ENCODE results near the gene COL5A2. TPM values are rescaled to one million over a fixed set of nuclear protein-coding genes. Genes with fewer than 3 reads are reported as not detected.

COL5A2 gene
- polyA plus RNA-seq, 1 donor from 2014 or later, result 3.6 TPM

DNA sequence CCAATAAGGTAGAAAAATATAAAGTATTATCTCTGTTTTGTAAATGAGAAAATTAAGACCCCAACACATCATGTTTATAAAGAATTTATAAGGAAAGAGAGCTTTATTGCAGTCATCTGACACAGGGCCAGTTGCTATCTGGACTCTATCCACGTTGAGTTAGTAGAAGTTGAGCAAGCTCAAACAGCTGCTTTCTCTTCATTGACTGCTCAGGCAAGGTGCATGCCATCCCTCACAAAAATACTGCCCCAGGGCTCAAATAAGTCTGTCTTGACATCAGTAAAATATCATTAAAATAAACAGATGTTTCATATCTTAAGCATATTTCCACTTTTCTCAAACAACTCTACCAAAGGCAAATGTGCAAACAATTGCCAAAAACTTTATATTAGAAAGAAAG, 14.8 kb downstream of the COL5A2 start:
- Histone ChIP-seq H3K9me2 (ENCODE audit: insufficient read depth, low read length) (no peaks in the 10 kb centered on the region), H3K4me2 (ENCODE audit: low read length) (no peak overlapping the region), H3K79me2 (replicated peaks; ENCODE audit: insufficient read depth, low read length) (no peaks in the 10 kb centered on the region), H2AFZ (ENCODE audit: low read depth, low read length) (no peak overlapping the region), H3K4me3 (ENCODE audit: low read length) (no peak overlapping the region), H3K27me3 (ENCODE audit: insufficient read depth, low read depth, low read length) (no peaks in the 10 kb centered on the region), H3K9me3 (ENCODE audit: low read length) (no peaks in the 10 kb centered on the region), H3K27ac (ENCODE audit: low read length) (no peak overlapping the region), H4K20me1 (ENCODE audit: insufficient read depth) (no peaks in the 10 kb centered on the region), H3F3A (ENCODE audit: insufficient read depth, low read length, poor library complexity, severe bottlenecking) (no peaks in the 10 kb centered on the region), H3K36me3 (ENCODE audit: insufficient read depth, low read length) (no peaks in the 10 kb centered on the region), H3K9ac (ENCODE audit: low read length) (no peak overlapping the region)
- TF ChIP-seq MXI1 (conservative IDR thresholded peaks at IDR 0.05; ENCODE audit: poor library complexity, severe bottlenecking), result no peak
- TF ChIP-seq SMC3 (conservative IDR thresholded peaks at IDR 0.05; ENCODE audit: poor library complexity), result no peak
- no peak for TF ChIP-seq POLR2AphosphoS5 (IDR thresholded peaks at IDR 0.05)
- no peak for TF ChIP-seq TAF1 (IDR thresholded peaks at IDR 0.05; ENCODE audit: low read depth)
- no peak for TF ChIP-seq EP300 (conservative IDR thresholded peaks at IDR 0.05; ENCODE audit: poor library complexity, severe bottlenecking)
- TF ChIP-seq EZH2 (IDR thresholded peaks at IDR 0.05; ENCODE audit: borderline replicate concordance, insufficient read depth, low read length, poor library complexity, severe bottlenecking), result no peak
- no peak for TF ChIP-seq RAD21 (conservative IDR thresholded peaks at IDR 0.05)
- no peak for TF ChIP-seq REST (IDR thresholded peaks at IDR 0.05; ENCODE audit: borderline replicate concordance)
- TF ChIP-seq, protein P1, sequence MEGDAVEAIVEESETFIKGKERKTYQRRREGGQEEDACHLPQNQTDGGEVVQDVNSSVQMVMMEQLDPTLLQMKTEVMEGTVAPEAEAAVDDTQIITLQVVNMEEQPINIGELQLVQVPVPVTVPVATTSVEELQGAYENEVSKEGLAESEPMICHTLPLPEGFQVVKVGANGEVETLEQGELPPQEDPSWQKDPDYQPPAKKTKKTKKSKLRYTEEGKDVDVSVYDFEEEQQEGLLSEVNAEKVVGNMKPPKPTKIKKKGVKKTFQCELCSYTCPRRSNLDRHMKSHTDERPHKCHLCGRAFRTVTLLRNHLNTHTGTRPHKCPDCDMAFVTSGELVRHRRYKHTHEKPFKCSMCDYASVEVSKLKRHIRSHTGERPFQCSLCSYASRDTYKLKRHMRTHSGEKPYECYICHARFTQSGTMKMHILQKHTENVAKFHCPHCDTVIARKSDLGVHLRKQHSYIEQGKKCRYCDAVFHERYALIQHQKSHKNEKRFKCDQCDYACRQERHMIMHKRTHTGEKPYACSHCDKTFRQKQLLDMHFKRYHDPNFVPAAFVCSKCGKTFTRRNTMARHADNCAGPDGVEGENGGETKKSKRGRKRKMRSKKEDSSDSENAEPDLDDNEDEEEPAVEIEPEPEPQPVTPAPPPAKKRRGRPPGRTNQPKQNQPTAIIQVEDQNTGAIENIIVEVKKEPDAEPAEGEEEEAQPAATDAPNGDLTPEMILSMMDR (IDR thresholded peaks at IDR 0.05; ENCODE audit: poor library complexity, severe bottlenecking), result no peak

DNA sequence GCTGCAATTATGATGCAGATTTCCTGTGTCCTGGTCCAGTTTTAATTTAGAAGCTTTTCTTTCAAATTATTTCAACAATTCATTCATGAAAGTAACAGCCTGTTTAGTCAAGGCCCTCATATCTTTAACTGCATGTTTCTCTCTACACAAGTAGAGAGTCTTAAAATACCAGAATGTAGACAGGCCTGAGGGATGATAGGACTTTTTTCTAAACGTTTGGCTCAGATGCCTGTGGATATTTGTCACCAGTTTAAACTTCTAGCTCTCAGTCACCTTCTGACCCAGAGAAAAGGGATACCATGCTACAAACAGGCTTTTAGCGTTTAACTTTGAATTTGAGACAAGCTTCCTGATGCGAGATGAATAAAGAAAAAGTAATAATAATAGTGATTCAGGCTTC, 15.7 kb downstream of the COL5A2 start:
- no peaks in the 10 kb centered on the region for H3K27me3 ChIP-seq (ENCODE audit: insufficient read depth, low read depth, low read length)
- no peaks in the 10 kb centered on the region for H3K9me3 ChIP-seq (ENCODE audit: low read length)
- no peak overlapping the region for H3K4me2 ChIP-seq (ENCODE audit: low read length)
- H3K9ac ChIP-seq (ENCODE audit: low read length), result no peak overlapping the region
- H3K36me3 ChIP-seq (ENCODE audit: insufficient read depth, low read length), result no peaks in the 10 kb centered on the region
- H3K9me2 ChIP-seq (ENCODE audit: insufficient read depth, low read length), result no peaks in the 10 kb centered on the region
- TF ChIP-seq RAD21 (conservative IDR thresholded peaks at IDR 0.05), result no peak
- TF ChIP-seq EZH2 (IDR thresholded peaks at IDR 0.05; ENCODE audit: borderline replicate concordance, insufficient read depth, low read length, poor library complexity, severe bottlenecking), result no peak
- no peak for TF ChIP-seq TAF1 (IDR thresholded peaks at IDR 0.05; ENCODE audit: low read depth)
- TF ChIP-seq SMC3 (conservative IDR thresholded peaks at IDR 0.05; ENCODE audit: poor library complexity), result no peak
- no peak for TF ChIP-seq EP300 (conservative IDR thresholded peaks at IDR 0.05; ENCODE audit: poor library complexity, severe bottlenecking)
- TF ChIP-seq MXI1 (conservative IDR thresholded peaks at IDR 0.05; ENCODE audit: poor library complexity, severe bottlenecking), result no peak
- TF ChIP-seq REST (IDR thresholded peaks at IDR 0.05; ENCODE audit: borderline replicate concordance), result no peak
- TF ChIP-seq, protein P1 (IDR thresholded peaks at IDR 0.05; ENCODE audit: poor library complexity, severe bottlenecking), result no peak
- no peak for TF ChIP-seq POLR2AphosphoS5 (IDR thresholded peaks at IDR 0.05)
- no peaks in the 10 kb centered on the region for H3K79me2 ChIP-seq (replicated peaks; ENCODE audit: insufficient read depth, low read length)
- no peaks in the 10 kb centered on the region for H4K20me1 ChIP-seq (ENCODE audit: insufficient read depth)
- H3K4me3 ChIP-seq (ENCODE audit: low read length), result no peak overlapping the region
- H2AFZ ChIP-seq (ENCODE audit: low read depth, low read length), result no peak overlapping the region
- no peak overlapping the region for H3K27ac ChIP-seq (ENCODE audit: low read length)
- H3F3A ChIP-seq (ENCODE audit: insufficient read depth, low read length, poor library complexity, severe bottlenecking), result no peaks in the 10 kb centered on the region
